WTC11 (cell line): ENCODE data around the gene NLGN1.

Source experiments
- ARID4B ChIP-seq: sonication (generic); formaldehyde crosslinking; IDR thresholded peaks from 2 replicates; pipeline ENCODE4 v1.8.0; 2023; ENCODE audit warnings: missing genetic modification reagents, mild to moderate bottlenecking, borderline replicate concordance
- ATF3 ChIP-seq: sonication (generic); formaldehyde crosslinking; conservative IDR thresholded peaks from 2 replicates; pipeline ENCODE4 v1.8.1; 2022; ENCODE audit warnings: mild to moderate bottlenecking, missing genetic modification reagents
- CREM ChIP-seq: sonication (generic); formaldehyde crosslinking; IDR thresholded peaks from 2 replicates; pipeline ENCODE4 v1.8.1; 2022; ENCODE audit warnings: mild to moderate bottlenecking, missing genetic modification reagents, moderate library complexity
- CTCF ChIP-seq: fragments of 200-600 bp; IDR thresholded peaks from 2 replicates; pipeline ENCODE4 v1.8.0; 2022; ENCODE audit warnings: antibody characterized with exemption
- ESRRA ChIP-seq: sonication (generic); formaldehyde crosslinking; IDR thresholded peaks from 2 replicates; pipeline ENCODE4 v1.8.1; 2022; ENCODE audit warnings: mild to moderate bottlenecking, missing genetic modification reagents, borderline replicate concordance
- FOXP4 ChIP-seq: sonication (generic); formaldehyde crosslinking; IDR thresholded peaks from 2 replicates; pipeline ENCODE4 v1.8.0; 2022; ENCODE audit warnings: mild to moderate bottlenecking, missing genetic modification reagents
- SP1 ChIP-seq: sonication (generic); formaldehyde crosslinking; conservative IDR thresholded peaks from 2 replicates; pipeline ENCODE4 v1.8.1; 2022; ENCODE audit warnings: missing genetic modification reagents
- USF1 ChIP-seq: sonication (generic); formaldehyde crosslinking; IDR thresholded peaks from 2 replicates; pipeline ENCODE4 v1.8.0; 2022; ENCODE audit warnings: mild to moderate bottlenecking, missing genetic modification reagents

- TF ChIP-seq CREM (CRISPR knock-in tag), result no peak
- no peak for TF ChIP-seq SP1 (CRISPR knock-in tag)
- TF ChIP-seq CTCF, result no peak
- no peak for TF ChIP-seq ATF3 (CRISPR knock-in tag)
- no peak for TF ChIP-seq USF1 (CRISPR knock-in tag)
- no peak for TF ChIP-seq FOXP4 (CRISPR knock-in tag)
- TF ChIP-seq ESRRA (CRISPR knock-in tag), result no peak
- no peak for TF ChIP-seq ARID4B (CRISPR knock-in tag)
These were observed 551 bp downstream of the NLGN1 start for GRCh38 chr3:173398111-173398479.
